Ishikawa (cell line): ENCODE measurements around the gene DDN.

ENCODE experiments used
- CEBPB ChIP-seq: IDR thresholded peaks from 2 replicates; pipeline ENCODE4 v1.6.1; 2012
- EP300 ChIP-seq: IDR thresholded peaks from 2 replicates; pipeline ENCODE4 v1.6.1; 2012; ENCODE audit warnings: borderline replicate concordance
- MAX ChIP-seq: IDR thresholded peaks from 2 replicates; pipeline ENCODE4 v1.6.1; 2012
- NFIC ChIP-seq: IDR thresholded peaks from 2 replicates; pipeline ENCODE4 v1.6.1; 2012
- RAD21 ChIP-seq: IDR thresholded peaks from 2 replicates; pipeline ENCODE4 v1.6.1; 2012; ENCODE audit warnings: low read depth
- TAF1 ChIP-seq: IDR thresholded peaks from 2 replicates; pipeline ENCODE4 v1.6.1; 2012; ENCODE audit warnings: low read depth, mild to moderate bottlenecking
- YY1 ChIP-seq: IDR thresholded peaks from 2 replicates; pipeline ENCODE4 v1.6.1; 2012; ENCODE audit warnings: low read depth
- ZBTB7A ChIP-seq: IDR thresholded peaks from 2 replicates; pipeline ENCODE4 v1.6.1; 2012; ENCODE audit warnings: low read depth

GRCh38 chr12:48993787-48994186 lies 5.4 kb downstream of the DDN start:
- no peak for TF ChIP-seq YY1
- no peak for TF ChIP-seq CEBPB
- no peak for TF ChIP-seq EP300
- TF ChIP-seq ZBTB7A: no peak
- no peak for TF ChIP-seq MAX
- no peak for TF ChIP-seq TAF1
- TF ChIP-seq RAD21: no peak
- no peak for TF ChIP-seq NFIC
